PC-9 (cell line): ENCODE measurements around the gene PBX3. TPM values are rescaled to one million over a fixed set of nuclear protein-coding genes. Genes with fewer than 3 reads are reported as not detected.

Experiments
- BruUV-seq: library from RNA; stranded (reverse); fragments of 400-500 nt; replicated peaks from 2 replicates; lab custom pipeline; 2021; lab: Mats Ljungman, UMichigan
- CTCF ChIA-PET: fragments of 300-600 bp; sonication (Branson Sonifier 250); formaldehyde crosslinking; loops from one replicate; lab custom pipeline; 2022; ENCODE audit warnings: antibody characterized with exemption; lab: Charles Lee
- POLR2A ChIA-PET: fragments of 300-600 bp; sonication (Branson Sonifier 250); formaldehyde crosslinking; loops from one replicate; lab custom pipeline; 2022; ENCODE audit warnings: antibody characterized with exemption; ENCODE audit not compliant: unreplicated experiment; lab: Charles Lee
- DNase-seq, 2 experiments: peaks; one replicate each; pipeline versions ENCODE4 v3.0.0 to v3.0.0-alpha.2; 2015 to 2022; ENCODE audit warnings: mixed read lengths in 1 of 2
- H2AFZ ChIP-seq: fragments of 200-600 bp; sonication (generic); 2 replicates; pipeline ENCODE4 v1.8.1; 2017; ENCODE audit warnings: antibody characterized with exemption
- H3F3A ChIP-seq: fragments of 200-600 bp; sonication (generic); 2 replicates; pipeline ENCODE4 v1.8.1; 2017; ENCODE audit warnings: antibody characterized with exemption, mild to moderate bottlenecking, low read depth; ENCODE audit not compliant: insufficient read depth
- H3K27ac ChIP-seq: fragments of 200-600 bp; sonication (generic); 2 replicates; pipeline ENCODE4 v1.6.1; 2016; ENCODE audit warnings: mixed run types
- H3K27me3 ChIP-seq: fragments of 200-600 bp; sonication (generic); 2 replicates; pipeline ENCODE4 v1.6.1; 2016; ENCODE audit warnings: low read depth, mixed run types; ENCODE audit not compliant: insufficient read depth
- H3K36me3 ChIP-seq: fragments of 200-600 bp; sonication (generic); 2 replicates; pipeline ENCODE4 v1.6.1; 2016; ENCODE audit warnings: low read depth, mixed run types
- H3K4me1 ChIP-seq: fragments of 200-600 bp; sonication (generic); replicated peaks from 2 replicates; pipeline ENCODE4 v1.6.1; 2016; ENCODE audit warnings: mixed run types; ENCODE audit not compliant: insufficient read depth
- H3K4me2 ChIP-seq: fragments of 200-600 bp; sonication (generic); 2 replicates; pipeline ENCODE4 v1.6.1; 2017; ENCODE audit warnings: mixed run types
- H3K4me3 ChIP-seq: fragments of 200-600 bp; sonication (generic); 2 replicates; pipeline ENCODE4 v1.6.1; 2016; ENCODE audit warnings: mixed run types
- H3K79me2 ChIP-seq: fragments of 200-600 bp; sonication (generic); 2 replicates; pipeline ENCODE4 v1.6.1; 2017; ENCODE audit warnings: low read depth, mixed run types
- H3K9me2 ChIP-seq: fragments of 200-600 bp; sonication (generic); 2 replicates; pipeline ENCODE4 v1.8.1; 2017; ENCODE audit warnings: mild to moderate bottlenecking; ENCODE audit not compliant: insufficient read depth
- H3K9me3 ChIP-seq: fragments of 200-600 bp; sonication (generic); 2 replicates; pipeline ENCODE4 v1.8.1; 2016; ENCODE audit warnings: low read depth; ENCODE audit not compliant: insufficient read depth
- H4K20me1 ChIP-seq: fragments of 200-600 bp; sonication (generic); 2 replicates; pipeline ENCODE4 v1.8.1; 2017; ENCODE audit not compliant: insufficient read depth
- CTCF ChIP-seq: fragments of 200-600 bp; sonication (generic); conservative IDR thresholded peaks from 2 replicates; pipeline ENCODE4 v1.6.1; 2017; ENCODE audit warnings: mixed run types, antibody characterized with exemption, mild to moderate bottlenecking, moderate library complexity
- EZH2 ChIP-seq: fragments of 200-600 bp; sonication (generic); IDR thresholded peaks from 2 replicates; pipeline ENCODE4 v1.8.0; 2017; ENCODE audit warnings: antibody characterized with exemption, low read depth
- intact Hi-C: fragments of 100-400 bp; cut with micrococcal nuclease; formaldehyde crosslinking; loops from one replicate; pipeline ENCODE4 v1.10.0; 2022; ENCODE audit not compliant: unreplicated experiment
- total RNA-seq: library from RNA; stranded (reverse); gene quantifications from 2 replicates; pipeline ENCODE4 v1.2.3, GENCODE V29; 2021

PBX3 gene
- total RNA-seq, 1 experiment from 2014 or later = 18.3 TPM

DNA sequence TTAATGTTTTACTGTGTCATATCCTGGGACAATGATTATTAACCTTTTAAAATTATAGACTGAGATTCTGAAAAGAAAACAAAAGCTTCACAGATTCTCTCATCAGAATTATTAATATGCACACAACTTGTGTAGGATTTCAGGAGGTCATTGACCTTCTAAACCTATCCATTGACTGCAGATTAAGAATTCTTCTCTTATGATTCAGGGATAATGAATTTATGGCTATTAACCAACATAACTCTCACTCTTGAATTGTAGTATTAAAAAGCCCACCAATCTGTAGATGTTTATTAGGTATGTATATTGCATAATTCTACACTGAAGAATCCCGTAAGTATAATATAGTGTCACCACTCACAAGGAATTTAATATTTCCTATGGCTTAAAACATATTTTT is 179.8 kb downstream of the PBX3 start:
- POLR2A ChIA-PET = no interaction called here

DNA sequence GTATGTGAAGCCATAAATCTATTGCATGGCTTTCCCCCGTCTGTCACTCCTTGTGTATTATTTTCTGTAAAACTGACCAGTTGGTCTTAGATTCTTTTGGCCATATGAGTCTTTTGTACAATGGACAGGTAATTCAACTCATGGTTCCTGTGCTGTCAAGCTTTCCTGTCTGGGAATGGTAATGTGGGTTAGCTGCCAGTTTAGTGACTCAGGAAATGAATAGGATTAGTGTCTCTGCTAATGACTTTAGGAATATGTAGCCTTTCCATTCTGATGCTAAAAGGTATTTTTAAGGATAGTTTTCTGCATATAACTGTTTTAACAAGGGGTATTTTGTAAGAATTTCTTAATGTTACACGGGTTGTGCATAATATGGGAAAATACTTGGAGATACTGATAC is 182.7 kb downstream of the PBX3 start:
- Histone ChIP-seq H3K79me2 (no peaks in the 10 kb centered on the region), H3K27me3 (no peaks in the 10 kb centered on the region), H3K36me3 (no peaks in the 10 kb centered on the region), H3K27ac (no peak overlapping the region), H3F3A (no peaks in the 10 kb centered on the region), H3K4me2 (no peak overlapping the region), H3K9me2 (no peaks in the 10 kb centered on the region), H4K20me1 (no peaks in the 10 kb centered on the region), H2AFZ (no peak overlapping the region), H3K9me3 (no peaks in the 10 kb centered on the region), H3K4me1 (no peaks in the 10 kb centered on the region), H3K4me3 (no peak overlapping the region)
- no TSS peak for BruUV-seq
- POLR2A ChIA-PET = no interaction called here
- intact Hi-C loops = no loop called here
- CTCF ChIA-PET = no interaction called here
- DNase-seq = no peak
- TF ChIP-seq CTCF (no peak), EZH2 (no peak)

More for the DNA sequence above, 179.8 kb downstream of the PBX3 start:
- Histone ChIP-seq H3K36me3 (no peaks in the 10 kb centered on the region), H3K27ac (no peak overlapping the region), H3K4me3 (no peak overlapping the region), H3K79me2 (no peaks in the 10 kb centered on the region), H2AFZ (no peak overlapping the region), H3K4me1 (no peaks in the 10 kb centered on the region), H3K9me3 (no peaks in the 10 kb centered on the region), H3K4me2 (no peak overlapping the region), H3F3A (no peaks in the 10 kb centered on the region), H3K9me2 (no peaks in the 10 kb centered on the region), H3K27me3 (no peaks in the 10 kb centered on the region), H4K20me1 (no peaks in the 10 kb centered on the region)
- CTCF ChIA-PET = no interaction called here
- intact Hi-C loops = no loop called here
- no peak for DNase-seq
- TF ChIP-seq CTCF (no peak), EZH2 (no peak)
- BruUV-seq = no TSS peak

DNA sequence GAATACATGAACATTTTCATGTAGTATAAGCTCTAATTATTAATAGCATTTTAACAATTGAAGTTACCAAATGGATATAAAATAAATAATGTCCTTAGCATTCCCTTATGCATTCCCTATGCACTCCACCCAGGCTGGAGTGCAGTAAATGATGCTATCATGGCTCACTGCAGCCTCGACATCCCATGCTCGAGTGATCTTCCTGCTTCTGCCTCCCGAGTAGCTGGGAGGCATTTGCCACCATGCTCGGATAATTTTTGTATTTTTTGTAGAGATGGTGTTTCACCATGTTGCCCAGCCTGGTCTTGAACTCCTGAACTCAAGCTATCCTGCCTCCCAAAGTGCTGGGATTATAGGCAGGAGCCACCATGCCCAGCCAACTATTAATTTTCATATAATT is 184.0 kb downstream of the PBX3 start:
- no peaks in the 10 kb centered on the region for H3K9me3 ChIP-seq
- POLR2A ChIA-PET = interaction anchor here (0.7 kb wide), 1 partner anchor 287 kb away, joined by 3 read pairs; no protein-coding TSS in a partner anchor

More for the DNA sequence above, 184.0 kb downstream of the PBX3 start:
- H3K36me3 ChIP-seq = no peaks in the 10 kb centered on the region
- H3K9me2 ChIP-seq = no peaks in the 10 kb centered on the region
- H4K20me1 ChIP-seq = no peaks in the 10 kb centered on the region
- no peaks in the 10 kb centered on the region for H3F3A ChIP-seq
- H3K27ac ChIP-seq = no peak overlapping the region
- CTCF ChIA-PET = no interaction called here
- no peak overlapping the region for H3K4me3 ChIP-seq
- no TSS peak for BruUV-seq
- intact Hi-C loops = no loop called here
- no peak for TF ChIP-seq CTCF
- H3K79me2 ChIP-seq = no peaks in the 10 kb centered on the region
- H3K27me3 ChIP-seq = no peaks in the 10 kb centered on the region
- no peak overlapping the region for H3K4me2 ChIP-seq
- DNase-seq = no peak
- H3K4me1 ChIP-seq = no peaks in the 10 kb centered on the region
- H2AFZ ChIP-seq = no peak overlapping the region
